CD4-positive, alpha-beta T cell (primary cell): ENCODE data around the gene RHOF. TPM values are rescaled to one million over a fixed set of nuclear protein-coding genes. Genes with fewer than 3 reads are reported as not detected.
A peak's percentile ranks its signal among the peaks of the same experiment; 100 is the strongest.
"Not testable (repeated sequence)": the region's sequence is repeated elsewhere in the genome, so short reads cannot be mapped to it uniquely, and the experiment has no call there.

Experiments
- ATAC-seq: fragments of 200-7000 bp; cut with Tn5 transposase; one replicate; pipeline ENCODE4 v1.10.0; 2022; ENCODE audit warnings: mild to moderate bottlenecking; ENCODE audit not compliant: poor library complexity
- CTCF ChIA-PET: fragments of 350-600 bp; sonication (Branson Sonifier 250); formaldehyde crosslinking; loops from one replicate; lab custom pipeline; 2021; ENCODE audit warnings: antibody characterized with exemption, inconsistent platforms; lab: Charles Lee
- POLR2A ChIA-PET: fragments of 350-600 bp; sonication (Branson Sonifier 250); formaldehyde crosslinking; loops from one replicate; lab custom pipeline; 2021; ENCODE audit warnings: antibody characterized with exemption, inconsistent platforms; lab: Charles Lee
- DNase-seq, 14 experiments: peaks; one replicate each; pipeline ENCODE4 v3.0.0-alpha.2; 2013 to 2020; ENCODE audit warnings: mixed read lengths in 2 of 14
- H3K27ac ChIP-seq, 2 donors: one replicate each; pipeline versions ENCODE4 v1.5.1 to v1.7.0; 2013; ENCODE audit warnings: low read length in 2 of 2, low read depth in 1 of 2, mild to moderate bottlenecking in 1 of 2
- H3K27me3 ChIP-seq, 2 experiments: 1 replicate in 1 of 2; 2 replicates in 1 of 2; pipeline versions ENCODE4 v1.6.1 to v1.7.0; 2013; ENCODE audit warnings: low read length in 2 of 2, control low read depth in 1 of 2, mild to moderate bottlenecking in 1 of 2, moderate library complexity in 1 of 2; ENCODE audit not compliant: insufficient read depth in 2 of 2, control insufficient read depth in 1 of 2
- H3K36me3 ChIP-seq: one replicate; pipeline ENCODE4 v1.6.1; 2013; ENCODE audit warnings: low read length, control low read depth; ENCODE audit not compliant: insufficient read depth
- H3K4me1 ChIP-seq: one replicate; pipeline ENCODE4 v1.6.1; 2013; ENCODE audit warnings: low read length, control low read depth; ENCODE audit not compliant: insufficient read depth
- H3K4me3 ChIP-seq: one replicate; pipeline ENCODE4 v1.5.1; 2013; ENCODE audit warnings: mild to moderate bottlenecking, low read length, moderate library complexity
- H3K9me3 ChIP-seq, 2 experiments: 1 replicate in 1 of 2; 2 replicates in 1 of 2; pipeline versions ENCODE4 v1.6.1 to v1.7.0; 2013; ENCODE audit warnings: low read length in 2 of 2, mild to moderate bottlenecking in 2 of 2, control low read depth in 1 of 2, moderate library complexity in 1 of 2; ENCODE audit not compliant: control insufficient read depth in 1 of 2, insufficient read depth in 1 of 2
- H3K27ac Mint-ChIP-seq: one replicate; pipeline ENCODE4 v1.8.0; 2020; ENCODE audit warnings: mixed read lengths
- H3K27me3 Mint-ChIP-seq: one replicate; pipeline ENCODE4 v1.8.0; 2021; ENCODE audit warnings: mixed read lengths
- H3K36me3 Mint-ChIP-seq: one replicate; pipeline ENCODE4 v1.8.0; 2021; ENCODE audit warnings: low read depth, mixed read lengths
- H3K4me1 Mint-ChIP-seq: one replicate; pipeline ENCODE4 v1.8.0; 2021; ENCODE audit warnings: low read depth, mixed read lengths
- H3K4me3 Mint-ChIP-seq: one replicate; pipeline ENCODE4 v1.8.0; 2020; ENCODE audit warnings: mild to moderate bottlenecking, mixed read lengths
- H3K9me3 Mint-ChIP-seq: one replicate; pipeline ENCODE4 v1.8.0; 2020; ENCODE audit warnings: mixed read lengths
- CTCF ChIP-seq: fragments of 200-600 bp; IDR thresholded peaks from one replicate; pipeline ENCODE4 v1.8.0; 2022; ENCODE audit warnings: antibody characterized with exemption, mild to moderate bottlenecking
- intact Hi-C, 2 experiments: fragments of 100-400 bp; cut with DNase I in 1 of 2; cut with micrococcal nuclease in 1 of 2; formaldehyde crosslinking; loops; one replicate each; pipeline versions ENCODE4 v1.15.1 to v1.9.0; 2023 to 2025; cut with DNase I, micrococcal nuclease
- total RNA-seq, 174 experiments: library from RNA in 2 of 174; stranded (reverse) in 2 of 174; gene quantifications; one replicate each; pipeline ENCODE4 v1.2.3 and lab custom pipeline; 2021 to 2026

The RHOF gene
- total RNA-seq, 2 experiments from 2014 or later, result 155 to 164 TPM

GRCh38 chr12:121791671-121792551, 1.6 kb downstream of the RHOF start:
- intact Hi-C loops, result loop anchor here (5.0 kb wide), 2 partner anchors 80 to 165 kb away; partner anchors contain the start of genes TMEM120B (in 2 of the 2) and ORAI1 (in 1 of the 2)
- peak overlapping the region; percentile 97 for H3K27ac Mint-ChIP-seq
- DNase-seq (peak in 5 of 14 experiments; percentile 44 to 75 (median 63)), ATAC-seq (no peak)
- CTCF ChIA-PET, result interaction anchor here (0.9 to 14.7 kb wide), 5 partner anchors 9 to 97 kb away, joined by 3 to 746 read pairs (median 104); partner anchors contain the start of genes PSMD9 and SETD1B
- peaks cover 25% of the 10 kb centered on the region for H3K36me3 ChIP-seq
- H3K27me3 Mint-ChIP-seq, result no peaks in the 10 kb centered on the region
- H3K4me3 ChIP-seq, result peak overlapping the region; percentile 94
- peaks cover 76% of the 10 kb centered on the region for H3K4me1 Mint-ChIP-seq
- POLR2A ChIA-PET, result interaction anchor here (2.6 to 34.6 kb wide), 6 partner anchors 4 to 165 kb away, joined by 13 to 1869 read pairs (median 61); partner anchors contain the start of genes ORAI1, PSMD9, RHOF and SETD1B
- no peaks in the 10 kb centered on the region for H3K27me3 ChIP-seq
- peaks cover 72% of the 10 kb centered on the region for H3K36me3 Mint-ChIP-seq
- no peaks in the 10 kb centered on the region for H3K9me3 ChIP-seq
- no peaks in the 10 kb centered on the region for H3K9me3 Mint-ChIP-seq
- H3K4me1 ChIP-seq, result peaks cover 94% of the 10 kb centered on the region
- H3K27ac ChIP-seq, result peak overlapping the region; percentile 94 to 99
- H3K4me3 Mint-ChIP-seq, result peak overlapping the region; percentile 90
- TF ChIP-seq CTCF, result no peak

DNA sequence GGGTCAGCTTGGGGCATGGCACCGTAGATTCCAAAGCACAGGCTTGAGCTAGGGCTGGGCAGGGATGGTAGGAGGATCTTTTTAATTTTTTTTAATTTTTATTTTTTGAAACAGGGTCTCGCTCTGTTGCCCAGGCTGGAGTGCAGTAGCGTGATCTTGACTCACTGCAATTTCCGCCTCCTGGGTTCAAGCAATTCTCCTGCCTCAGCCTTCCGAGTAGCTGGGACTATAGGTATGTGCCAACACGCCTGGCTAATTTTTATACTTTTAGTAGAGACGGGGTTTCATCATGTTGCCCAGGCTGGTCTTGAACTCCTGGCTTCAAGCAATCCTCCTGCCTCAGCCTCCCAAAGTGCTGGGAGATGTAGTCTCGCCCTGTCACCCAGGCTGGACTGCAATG, 2.7 kb downstream of the RHOF start:
- H3K27me3 ChIP-seq, H3K27me3 Mint-ChIP-seq, ATAC-seq, H3K9me3 Mint-ChIP-seq, DNase-seq, H3K9me3 ChIP-seq: not testable (repeated sequence)
- CTCF ChIA-PET, result interaction anchor here (0.9 to 14.7 kb wide), 3 partner anchors 14 to 98 kb away, joined by 3 to 746 read pairs (median 104); partner anchors contain the start of genes PSMD9 and SETD1B
- Histone ChIP-seq H3K4me3 (peak overlapping the region; percentile 94), H3K4me1 (peaks cover 97% of the 10 kb centered on the region), H3K27ac (peak overlapping the region; percentile 94 to 99), H3K36me3 (peaks cover 22% of the 10 kb centered on the region)
- H3K36me3 Mint-ChIP-seq, result peaks cover 74% of the 10 kb centered on the region
- peaks cover 83% of the 10 kb centered on the region for H3K4me1 Mint-ChIP-seq
- peak overlapping the region; percentile 90 for H3K4me3 Mint-ChIP-seq
- intact Hi-C loops, result loop anchor here (5.0 kb wide), 2 partner anchors 78 to 163 kb away; partner anchors contain the start of genes TMEM120B (in 2 of the 2) and ORAI1 (in 1 of the 2)
- H3K27ac Mint-ChIP-seq, result peak overlapping the region; percentile 97
- POLR2A ChIA-PET, result interaction anchor here (0.6 to 34.6 kb wide), 5 partner anchors 3 to 1176 kb away, joined by 3 to 1869 read pairs (median 73); partner anchors contain the start of genes RHOF, SETD1B and TMEM120B

DNA sequence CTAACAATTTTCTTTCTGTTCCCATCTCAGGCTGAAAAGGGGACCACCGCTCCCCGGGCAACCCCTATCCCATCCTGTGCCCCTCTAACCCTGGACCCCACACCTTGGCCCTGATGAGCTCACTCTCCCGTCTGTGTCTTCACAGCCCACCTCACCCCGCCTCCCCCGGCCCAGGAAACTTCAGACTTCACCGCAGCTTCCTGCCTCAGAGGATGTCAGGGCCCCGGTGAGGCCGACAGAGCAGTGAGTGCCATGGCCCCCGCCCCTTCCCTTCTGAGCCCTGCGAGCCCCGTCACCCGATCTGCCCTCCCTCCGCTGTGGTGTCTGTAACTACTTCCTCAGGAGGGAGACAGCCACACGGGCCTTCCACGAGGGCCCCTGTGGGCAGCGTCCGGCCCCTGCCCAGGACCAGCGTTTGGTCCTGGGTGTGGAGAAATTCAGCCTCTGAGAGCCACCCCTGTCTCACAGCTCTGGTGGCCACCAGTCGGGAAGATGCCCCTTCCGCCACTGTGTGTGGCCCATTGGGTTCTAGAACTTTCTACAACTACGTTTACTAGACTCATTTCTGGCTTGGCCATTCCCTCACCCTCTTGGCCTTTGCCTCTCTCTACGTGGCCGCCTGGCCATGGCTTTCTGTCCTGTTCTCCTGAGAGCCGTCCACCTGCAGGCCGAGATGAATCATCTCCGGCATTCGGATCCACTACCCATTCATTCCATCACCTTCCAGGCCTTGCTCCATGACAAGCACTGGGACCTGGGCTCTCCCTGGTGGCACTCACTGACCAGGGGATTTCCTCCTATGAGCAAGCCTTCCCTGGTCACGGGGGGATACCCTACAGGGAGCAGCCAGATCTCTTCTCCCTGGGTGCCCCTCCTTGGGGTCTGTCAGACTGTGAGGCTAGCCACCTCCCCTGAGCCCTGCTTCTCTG, 3.4 kb downstream of the RHOF start:
- peaks cover 73% of the 10 kb centered on the region for H3K36me3 Mint-ChIP-seq
- Histone ChIP-seq H3K9me3 (no peaks in the 10 kb centered on the region), H3K36me3 (peaks cover 19% of the 10 kb centered on the region), H3K4me1 (peaks cover 97% of the 10 kb centered on the region), H3K4me3 (peak overlapping the region; percentile 64), H3K27ac (peak overlapping the region; percentile 94 to 99), H3K27me3 (no peaks in the 10 kb centered on the region)
- H3K27ac Mint-ChIP-seq, result peak overlapping the region; percentile 97
- H3K27me3 Mint-ChIP-seq, result no peaks in the 10 kb centered on the region
- H3K9me3 Mint-ChIP-seq, result no peaks in the 10 kb centered on the region
- H3K4me3 Mint-ChIP-seq, result peak overlapping the region; percentile 90
- ATAC-seq (peak; percentile 61), DNase-seq (peak; percentile 91 to 98 (median 94))
- ChIA-PET POLR2A (interaction anchor here (0.6 to 34.6 kb wide), 13 partner anchors 2 to 682 kb away, joined by 3 to 1869 read pairs (median 6); partner anchors contain the start of genes PSMD9, RHOF, SETD1B and TMEM120B), CTCF (interaction anchor here (0.6 to 14.7 kb wide), 6 partner anchors 14 to 128 kb away, joined by 3 to 746 read pairs (median 4); partner anchors contain the start of genes CFAP251, PSMD9, SETD1B and TMEM120B)
- no peak for TF ChIP-seq CTCF
- intact Hi-C loops, result loop anchor here (5.0 to 10.0 kb wide), 4 partner anchors 32 to 255 kb away; partner anchors contain the start of genes TMEM120B (in 2 of the 2) and ORAI1 (in 1 of the 2)
- H3K4me1 Mint-ChIP-seq, result peaks cover 82% of the 10 kb centered on the region
